ENCODE measurements around the gene CFAP68. TPM values are rescaled to one million over a fixed set of nuclear protein-coding genes. Genes with fewer than 3 reads are reported as not detected.
"Not testable (repeated sequence)": the region's sequence is repeated elsewhere in the genome, so short reads cannot be mapped to it uniquely, and the experiment has no call there.

Gene CFAP68
- total RNA-seq, 1 donor from 2014 or later: 29.5 TPM

DNA sequence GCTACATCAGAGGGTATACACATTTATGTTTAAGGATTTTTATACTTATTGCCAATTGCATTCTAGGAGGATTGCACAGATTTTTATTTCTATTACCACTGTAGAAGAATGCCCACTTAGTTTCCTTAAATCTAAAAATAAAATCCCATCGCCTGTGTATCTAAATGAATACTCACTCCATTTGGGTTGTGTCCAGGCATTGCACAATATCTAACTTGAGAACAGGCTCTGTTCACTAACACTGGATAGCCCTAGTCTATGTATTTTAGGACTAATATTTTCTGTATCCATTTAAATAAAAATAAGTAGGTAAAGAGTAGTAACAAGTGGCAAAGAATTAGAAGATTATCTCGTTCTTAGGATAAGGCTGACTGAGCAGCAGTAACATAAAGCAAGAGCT is 43.5 kb downstream of the CFAP68 start:
- TF ChIP-seq, protein P1, sequence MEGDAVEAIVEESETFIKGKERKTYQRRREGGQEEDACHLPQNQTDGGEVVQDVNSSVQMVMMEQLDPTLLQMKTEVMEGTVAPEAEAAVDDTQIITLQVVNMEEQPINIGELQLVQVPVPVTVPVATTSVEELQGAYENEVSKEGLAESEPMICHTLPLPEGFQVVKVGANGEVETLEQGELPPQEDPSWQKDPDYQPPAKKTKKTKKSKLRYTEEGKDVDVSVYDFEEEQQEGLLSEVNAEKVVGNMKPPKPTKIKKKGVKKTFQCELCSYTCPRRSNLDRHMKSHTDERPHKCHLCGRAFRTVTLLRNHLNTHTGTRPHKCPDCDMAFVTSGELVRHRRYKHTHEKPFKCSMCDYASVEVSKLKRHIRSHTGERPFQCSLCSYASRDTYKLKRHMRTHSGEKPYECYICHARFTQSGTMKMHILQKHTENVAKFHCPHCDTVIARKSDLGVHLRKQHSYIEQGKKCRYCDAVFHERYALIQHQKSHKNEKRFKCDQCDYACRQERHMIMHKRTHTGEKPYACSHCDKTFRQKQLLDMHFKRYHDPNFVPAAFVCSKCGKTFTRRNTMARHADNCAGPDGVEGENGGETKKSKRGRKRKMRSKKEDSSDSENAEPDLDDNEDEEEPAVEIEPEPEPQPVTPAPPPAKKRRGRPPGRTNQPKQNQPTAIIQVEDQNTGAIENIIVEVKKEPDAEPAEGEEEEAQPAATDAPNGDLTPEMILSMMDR (conservative IDR thresholded peaks at IDR 0.05; ENCODE audit: low read depth, low read length): no peak
- DNase-seq (ENCODE audit: low read depth): no peak
- H3K4me3 ChIP-seq (ENCODE audit: low read depth, low read length): peak overlapping the region; percentile 35

DNA sequence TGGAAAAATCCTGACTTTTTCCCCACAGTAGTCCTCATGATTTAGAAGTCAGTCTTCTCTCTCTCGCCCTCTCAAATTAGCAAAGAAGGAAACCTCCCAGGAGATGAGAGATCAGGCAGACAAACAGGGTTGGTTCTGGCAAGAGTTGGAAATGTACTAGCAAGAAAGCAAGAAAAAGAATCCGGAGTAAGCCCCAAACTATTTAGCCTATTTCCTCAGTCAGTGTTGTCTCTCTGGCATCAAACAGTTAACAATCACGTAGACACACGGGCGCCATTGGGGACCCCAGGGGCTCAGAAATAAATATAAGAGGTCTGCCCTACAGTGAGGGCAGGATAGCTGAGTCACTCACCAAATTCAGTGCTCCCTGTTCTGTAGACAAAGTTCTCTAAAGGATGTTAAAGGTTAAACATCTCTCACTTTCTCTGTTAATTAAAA is 44.0 kb downstream of the CFAP68 start:
- no peak for DNase-seq (ENCODE audit: low read depth)
- TF ChIP-seq, protein P1 (conservative IDR thresholded peaks at IDR 0.05; ENCODE audit: low read depth, low read length): no peak
- H3K4me3 ChIP-seq (ENCODE audit: low read depth, low read length): peak overlapping the region; percentile 35

DNA sequence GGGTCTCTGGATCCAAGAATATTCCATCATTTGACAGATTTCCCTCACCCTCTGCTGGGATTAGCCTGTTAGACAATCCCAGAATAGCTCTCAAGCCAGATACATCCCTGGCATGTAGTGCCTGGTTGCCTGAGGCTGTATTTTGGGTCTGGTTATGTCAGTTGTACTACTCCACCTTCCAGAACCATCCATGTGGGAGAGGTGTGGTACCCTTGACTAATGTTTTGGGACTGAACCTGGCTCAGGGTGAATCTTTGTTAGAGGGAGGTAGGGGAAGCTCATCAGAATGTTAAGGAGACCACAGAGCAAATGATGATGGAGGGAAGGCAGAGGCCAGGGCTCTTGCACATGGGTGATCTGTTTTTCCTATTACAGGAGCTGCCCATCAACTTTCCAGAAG is 44.6 kb downstream of the CFAP68 start:
- TF ChIP-seq, protein P1 (conservative IDR thresholded peaks at IDR 0.05; ENCODE audit: low read depth, low read length): no peak
- no peak for DNase-seq (ENCODE audit: low read depth)

DNA sequence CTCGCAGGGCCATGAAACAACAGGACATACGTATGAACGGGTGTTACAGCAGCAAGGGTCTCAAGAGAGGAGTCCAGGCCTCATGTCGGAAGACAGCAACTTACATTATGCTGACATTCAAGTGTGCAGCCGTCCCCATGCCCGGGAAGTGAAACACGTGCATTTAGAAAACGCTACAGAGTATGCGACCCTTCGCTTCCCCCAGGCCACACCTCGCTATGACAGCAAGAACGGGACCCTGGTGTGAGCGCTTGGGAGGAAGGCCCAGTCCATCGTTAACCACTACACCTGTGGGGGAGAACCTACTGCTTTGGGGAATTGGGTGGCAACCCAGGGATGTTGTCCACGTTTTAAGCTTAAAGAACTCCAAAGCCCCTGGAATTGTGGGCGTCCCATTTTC is 46.6 kb downstream of the CFAP68 start:
- TF ChIP-seq, protein P1 (conservative IDR thresholded peaks at IDR 0.05; ENCODE audit: low read depth, low read length): no peak
- DNase-seq (ENCODE audit: low read depth): no peak
- peak overlapping the region; percentile 51 for H3K4me3 ChIP-seq (ENCODE audit: low read depth, low read length)

More for the DNA sequence above, 44.6 kb downstream of the CFAP68 start:
- H3K4me3 ChIP-seq (ENCODE audit: low read depth, low read length): peak overlapping the region; percentile 35

DNA sequence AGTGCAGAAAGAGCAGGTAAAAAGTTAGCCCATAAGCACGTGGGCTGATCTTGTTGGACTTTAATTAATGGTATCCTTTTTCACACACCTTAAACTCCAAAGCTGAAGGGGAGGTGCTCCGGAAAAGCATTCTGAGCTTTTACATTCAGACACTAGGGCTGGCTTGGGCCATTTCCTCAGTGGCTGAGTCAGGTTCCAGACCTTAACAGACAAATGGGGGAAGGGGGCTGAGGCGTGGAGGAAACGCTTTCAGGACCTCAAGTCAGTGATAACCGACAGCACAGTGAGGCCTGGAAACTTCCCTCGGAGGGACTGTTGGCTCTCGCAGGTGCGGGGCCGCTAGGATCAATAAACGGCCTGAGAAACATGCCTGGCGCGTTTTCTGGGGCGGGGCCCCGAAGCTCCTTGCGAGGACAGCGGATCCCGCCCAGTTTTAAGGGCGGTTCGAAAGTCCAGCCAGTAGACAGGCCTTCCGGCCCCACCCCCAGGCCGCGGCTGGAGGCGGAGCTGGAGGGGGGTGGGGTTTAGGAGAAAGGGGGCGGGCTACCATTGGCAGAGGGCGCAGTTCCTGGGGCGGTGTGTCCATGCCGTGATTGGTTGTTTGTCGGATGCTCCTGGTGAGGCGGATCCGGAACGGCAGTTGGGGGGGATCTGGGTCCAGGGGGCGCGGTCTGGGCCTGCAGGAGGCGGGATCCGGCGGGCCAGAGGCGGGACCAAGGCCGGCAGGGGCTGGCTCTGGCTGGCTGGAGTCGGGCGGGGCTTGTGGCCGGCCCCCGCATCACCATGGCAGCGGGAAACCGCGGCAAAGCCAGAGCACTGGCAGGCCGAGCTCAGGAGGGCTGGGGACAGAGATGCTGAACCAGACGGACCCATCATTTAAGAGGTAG is 47.4 kb downstream of the CFAP68 start:
- H3K4me3 ChIP-seq (ENCODE audit: low read depth, low read length): peak overlapping the region; percentile 61
- DNase-seq (ENCODE audit: low read depth): no peak
- TF ChIP-seq, protein P1 (conservative IDR thresholded peaks at IDR 0.05; ENCODE audit: low read depth, low read length): no peak

DNA sequence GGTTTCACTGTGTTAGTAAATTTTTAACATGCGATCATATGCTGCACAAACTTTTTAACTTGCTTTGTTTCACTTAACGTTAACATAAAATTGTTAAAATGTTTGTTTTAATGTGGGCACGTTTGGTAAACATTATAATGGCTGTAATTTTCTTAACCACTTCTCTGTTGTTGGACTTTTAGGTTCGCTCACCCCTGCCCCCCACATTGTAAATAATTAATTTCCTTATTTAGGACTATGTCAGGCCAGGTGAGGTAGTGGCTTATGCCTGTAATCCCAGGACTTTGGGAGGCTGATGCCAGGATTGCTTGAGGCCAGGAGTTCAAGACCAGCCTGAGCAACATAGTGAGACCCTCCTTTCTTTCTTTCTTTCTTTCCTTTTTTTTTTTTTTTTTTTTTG is 51.1 kb downstream of the CFAP68 start:
- TF ChIP-seq, protein P1 (conservative IDR thresholded peaks at IDR 0.05; ENCODE audit: low read depth, low read length): no peak
- DNase-seq (ENCODE audit: low read depth): no peak
- no peak overlapping the region for H3K4me3 ChIP-seq (ENCODE audit: low read depth, low read length)

DNA sequence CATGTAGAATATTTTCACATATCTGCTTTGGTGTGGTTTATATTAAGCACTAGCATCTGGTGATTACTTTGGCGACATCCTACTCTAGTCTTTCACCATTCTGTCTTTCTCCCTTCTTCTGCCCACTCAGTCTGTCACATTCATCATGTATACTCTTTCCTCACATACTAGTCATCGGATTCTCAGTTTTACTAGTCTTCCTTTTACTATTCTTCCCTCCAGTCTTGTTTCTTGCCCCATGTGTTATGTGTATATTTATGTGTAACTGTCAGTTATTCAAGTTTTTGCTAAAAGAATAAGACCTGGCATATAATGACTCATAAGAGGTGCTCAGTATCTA is 53.2 kb downstream of the CFAP68 start:
- H3K4me3 ChIP-seq (ENCODE audit: low read depth, low read length): no peak overlapping the region
- no peak for DNase-seq (ENCODE audit: low read depth)
- TF ChIP-seq, protein P1 (conservative IDR thresholded peaks at IDR 0.05; ENCODE audit: low read depth, low read length): no peak

DNA sequence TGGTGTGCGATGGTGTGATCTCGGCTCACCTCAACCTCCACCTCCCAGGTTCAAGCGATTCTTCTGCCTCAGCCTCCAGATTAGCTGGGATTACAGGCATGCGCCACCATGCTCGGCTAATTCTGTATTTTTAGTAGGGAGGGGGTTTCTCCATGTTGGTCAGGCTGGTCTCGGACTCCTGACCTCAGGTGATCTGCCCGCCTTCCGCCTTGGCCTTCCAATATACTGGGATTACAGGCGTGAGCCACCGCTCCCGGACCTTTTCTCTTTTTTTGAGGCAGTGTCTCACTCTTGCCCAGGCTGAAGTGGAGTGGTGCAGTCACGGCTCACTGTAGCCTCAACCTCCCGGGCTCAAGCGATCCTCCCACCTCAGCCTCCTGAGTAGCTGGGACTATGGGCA is 53.8 kb downstream of the CFAP68 start:
- not testable (repeated sequence) for DNase-seq (ENCODE audit: low read depth)

More for the DNA sequence above, 53.8 kb downstream of the CFAP68 start:
- not testable (repeated sequence) for H3K4me3 ChIP-seq (ENCODE audit: low read depth, low read length)

All from epithelial cell of proximal tubule (primary cell).